Measurements from ENCODE around the gene COPRS. TPM values are rescaled to one million over a fixed set of nuclear protein-coding genes. Genes with fewer than 3 reads are reported as not detected.

The COPRS gene
- polyA plus RNA-seq, 1 of the 3 experiments (the other 2 are of a cell fraction) = 88.8 TPM

DNA sequence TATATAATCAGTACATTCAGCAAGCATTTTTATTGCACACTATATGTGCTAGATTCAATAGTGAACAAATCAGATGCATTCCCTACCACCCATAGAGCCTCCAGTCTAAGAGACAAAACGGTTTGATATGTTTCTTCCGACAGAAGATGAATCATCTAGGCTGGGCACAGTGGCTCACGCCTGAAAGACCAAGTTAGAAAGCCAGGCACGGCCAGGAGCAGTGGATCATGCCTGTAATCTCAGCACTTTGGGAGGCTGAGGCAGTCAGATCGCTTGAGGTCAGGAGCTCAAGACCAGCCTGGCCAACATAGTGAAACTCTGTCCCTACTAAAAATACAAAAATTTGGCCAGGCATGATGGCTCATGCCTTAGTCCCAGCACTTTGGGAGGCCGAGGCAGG, 18.3 kb upstream of the COPRS start:
- Histone ChIP-seq H3K9me3 (no peaks in the 10 kb centered on the region), H4K20me1 (ENCODE audit: insufficient read depth) (0 out of 2 replicates have a peak, but pooled peaks cover 4% of the 10 kb centered on the region), H3K4me3 (ENCODE audit: low read depth in 2 of 2, low read length in 1 of 2) (no peak overlapping the region), H3K4me1 (ENCODE audit: control insufficient read depth in 1 of 2, insufficient read depth in 2 of 2, low read depth in 1 of 2, low read length in 1 of 2) (no peaks in the 10 kb centered on the region), H3K27me3 (ENCODE audit: insufficient read depth) (no peaks in the 10 kb centered on the region), H3K4me2 (no peak overlapping the region), H3K9ac (no peak overlapping the region), H3K9me2 (no peaks in the 10 kb centered on the region), H2AFZ (ENCODE audit: low read depth) (no peak overlapping the region), H3K27ac (ENCODE audit: low read depth in 2 of 2, low read length in 1 of 2) (peak overlapping the region in 1 of 2 experiments; percentile 50; a peak in 1 of 4 replicates), H3K36me3 (replicated peaks in 1 of 2; ENCODE audit: control insufficient read depth in 1 of 2, insufficient read depth in 2 of 2, low read length in 1 of 2) (peaks cover 33 to 78% of the 10 kb centered on the region in 2 experiments), H3F3A (replicated peaks; ENCODE audit: insufficient read depth) (peaks cover 22% of the 10 kb centered on the region), H3K79me2 (ENCODE audit: insufficient read depth) (0 out of 2 replicates have a peak, but pooled peaks cover 4% of the 10 kb centered on the region)
- WGBS (ENCODE audit: low lambda C conversion rate) = 96% methylated on average over 6 of the region's 6 CpGs
- ChIA-PET CTCF (no interaction called here), POLR2A (no interaction called here)
- TF ChIP-seq MEF2A (IDR thresholded peaks at IDR 0.05; ENCODE audit: borderline replicate concordance, low read depth) = no peak
- no peak for TF ChIP-seq RXRA (IDR thresholded peaks at IDR 0.05; ENCODE audit: borderline replicate concordance, low read depth)
- TF ChIP-seq GABPA (IDR thresholded peaks at IDR 0.05; ENCODE audit: low read depth) = no peak
- no peak for TF ChIP-seq RCOR1 (IDR thresholded peaks at IDR 0.05; ENCODE audit: low read length)
- TF ChIP-seq FOSL2 (IDR thresholded peaks at IDR 0.05; ENCODE audit: borderline replicate concordance, low read depth) = no peak
- no peak for TF ChIP-seq CHD2 (IDR thresholded peaks at IDR 0.05; ENCODE audit: low read length, partially characterized antibody)
- no peak for TF ChIP-seq POLR2AphosphoS5 (IDR thresholded peaks at IDR 0.05; ENCODE audit: low read depth, low read length)
- TF ChIP-seq RFX5 (IDR thresholded peaks at IDR 0.05; ENCODE audit: low read length) = no peak
- no peak for TF ChIP-seq TAF1 (IDR thresholded peaks at IDR 0.05; ENCODE audit: borderline replicate concordance, low read depth, low read length)
- no peak for TF ChIP-seq JUND (IDR thresholded peaks at IDR 0.05)
- TF ChIP-seq, protein P1, sequence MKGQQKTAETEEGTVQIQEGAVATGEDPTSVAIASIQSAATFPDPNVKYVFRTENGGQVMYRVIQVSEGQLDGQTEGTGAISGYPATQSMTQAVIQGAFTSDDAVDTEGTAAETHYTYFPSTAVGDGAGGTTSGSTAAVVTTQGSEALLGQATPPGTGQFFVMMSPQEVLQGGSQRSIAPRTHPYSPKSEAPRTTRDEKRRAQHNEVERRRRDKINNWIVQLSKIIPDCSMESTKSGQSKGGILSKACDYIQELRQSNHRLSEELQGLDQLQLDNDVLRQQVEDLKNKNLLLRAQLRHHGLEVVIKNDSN (IDR thresholded peaks at IDR 0.05; ENCODE audit: borderline replicate concordance, low read depth) = no peak
- TF ChIP-seq ELF1 (IDR thresholded peaks at IDR 0.05) = no peak
- TF ChIP-seq, protein P2, sequence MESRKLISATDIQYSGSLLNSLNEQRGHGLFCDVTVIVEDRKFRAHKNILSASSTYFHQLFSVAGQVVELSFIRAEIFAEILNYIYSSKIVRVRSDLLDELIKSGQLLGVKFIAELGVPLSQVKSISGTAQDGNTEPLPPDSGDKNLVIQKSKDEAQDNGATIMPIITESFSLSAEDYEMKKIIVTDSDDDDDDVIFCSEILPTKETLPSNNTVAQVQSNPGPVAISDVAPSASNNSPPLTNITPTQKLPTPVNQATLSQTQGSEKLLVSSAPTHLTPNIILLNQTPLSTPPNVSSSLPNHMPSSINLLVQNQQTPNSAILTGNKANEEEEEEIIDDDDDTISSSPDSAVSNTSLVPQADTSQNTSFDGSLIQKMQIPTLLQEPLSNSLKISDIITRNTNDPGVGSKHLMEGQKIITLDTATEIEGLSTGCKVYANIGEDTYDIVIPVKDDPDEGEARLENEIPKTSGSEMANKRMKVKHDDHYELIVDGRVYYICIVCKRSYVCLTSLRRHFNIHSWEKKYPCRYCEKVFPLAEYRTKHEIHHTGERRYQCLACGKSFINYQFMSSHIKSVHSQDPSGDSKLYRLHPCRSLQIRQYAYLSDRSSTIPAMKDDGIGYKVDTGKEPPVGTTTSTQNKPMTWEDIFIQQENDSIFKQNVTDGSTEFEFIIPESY (IDR thresholded peaks at IDR 0.05; ENCODE audit: borderline replicate concordance, low read depth) = no peak
- no peak for DNase-seq

DNA sequence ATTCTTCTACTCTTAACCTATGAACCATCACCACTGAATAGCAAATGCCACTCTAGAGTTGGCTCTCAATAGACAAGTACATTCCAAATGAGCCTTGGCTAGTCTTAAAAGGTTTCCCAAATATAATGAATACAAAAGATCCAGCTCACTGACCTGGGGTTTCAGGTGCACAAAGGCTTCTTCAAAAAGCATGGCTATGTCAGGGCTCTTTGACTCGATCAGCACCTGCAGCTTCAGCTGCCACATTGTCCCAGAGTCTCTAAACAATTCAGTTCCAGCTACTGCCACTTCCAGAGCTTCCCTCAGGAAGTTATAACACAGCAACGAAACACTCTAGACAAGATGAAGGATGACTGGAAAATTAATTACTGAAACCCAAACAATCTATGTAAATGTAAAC, 16.0 kb upstream of the COPRS start:
- no peaks in the 10 kb centered on the region for H3K9me2 ChIP-seq
- no peak overlapping the region for H3K27ac ChIP-seq (ENCODE audit: low read depth in 2 of 2, low read length in 1 of 2)
- ChIA-PET POLR2A (no interaction called here), CTCF (interaction anchor here (1.1 kb wide), 1 partner anchor 15 kb away, joined by 5 read pairs; no protein-coding TSS in a partner anchor)
- H2AFZ ChIP-seq (ENCODE audit: low read depth) = no peak overlapping the region
- no peaks in the 10 kb centered on the region for H3K9me3 ChIP-seq
- TF ChIP-seq, protein P3, sequence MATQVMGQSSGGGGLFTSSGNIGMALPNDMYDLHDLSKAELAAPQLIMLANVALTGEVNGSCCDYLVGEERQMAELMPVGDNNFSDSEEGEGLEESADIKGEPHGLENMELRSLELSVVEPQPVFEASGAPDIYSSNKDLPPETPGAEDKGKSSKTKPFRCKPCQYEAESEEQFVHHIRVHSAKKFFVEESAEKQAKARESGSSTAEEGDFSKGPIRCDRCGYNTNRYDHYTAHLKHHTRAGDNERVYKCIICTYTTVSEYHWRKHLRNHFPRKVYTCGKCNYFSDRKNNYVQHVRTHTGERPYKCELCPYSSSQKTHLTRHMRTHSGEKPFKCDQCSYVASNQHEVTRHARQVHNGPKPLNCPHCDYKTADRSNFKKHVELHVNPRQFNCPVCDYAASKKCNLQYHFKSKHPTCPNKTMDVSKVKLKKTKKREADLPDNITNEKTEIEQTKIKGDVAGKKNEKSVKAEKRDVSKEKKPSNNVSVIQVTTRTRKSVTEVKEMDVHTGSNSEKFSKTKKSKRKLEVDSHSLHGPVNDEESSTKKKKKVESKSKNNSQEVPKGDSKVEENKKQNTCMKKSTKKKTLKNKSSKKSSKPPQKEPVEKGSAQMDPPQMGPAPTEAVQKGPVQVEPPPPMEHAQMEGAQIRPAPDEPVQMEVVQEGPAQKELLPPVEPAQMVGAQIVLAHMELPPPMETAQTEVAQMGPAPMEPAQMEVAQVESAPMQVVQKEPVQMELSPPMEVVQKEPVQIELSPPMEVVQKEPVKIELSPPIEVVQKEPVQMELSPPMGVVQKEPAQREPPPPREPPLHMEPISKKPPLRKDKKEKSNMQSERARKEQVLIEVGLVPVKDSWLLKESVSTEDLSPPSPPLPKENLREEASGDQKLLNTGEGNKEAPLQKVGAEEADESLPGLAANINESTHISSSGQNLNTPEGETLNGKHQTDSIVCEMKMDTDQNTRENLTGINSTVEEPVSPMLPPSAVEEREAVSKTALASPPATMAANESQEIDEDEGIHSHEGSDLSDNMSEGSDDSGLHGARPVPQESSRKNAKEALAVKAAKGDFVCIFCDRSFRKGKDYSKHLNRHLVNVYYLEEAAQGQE (IDR thresholded peaks at IDR 0.05; ENCODE audit: low read depth, low read length) = no peak
- TF ChIP-seq TAF1 (IDR thresholded peaks at IDR 0.05; ENCODE audit: borderline replicate concordance, low read depth, low read length) (no peak), JUND (IDR thresholded peaks at IDR 0.05) (no peak)
- TF ChIP-seq, protein P4, sequence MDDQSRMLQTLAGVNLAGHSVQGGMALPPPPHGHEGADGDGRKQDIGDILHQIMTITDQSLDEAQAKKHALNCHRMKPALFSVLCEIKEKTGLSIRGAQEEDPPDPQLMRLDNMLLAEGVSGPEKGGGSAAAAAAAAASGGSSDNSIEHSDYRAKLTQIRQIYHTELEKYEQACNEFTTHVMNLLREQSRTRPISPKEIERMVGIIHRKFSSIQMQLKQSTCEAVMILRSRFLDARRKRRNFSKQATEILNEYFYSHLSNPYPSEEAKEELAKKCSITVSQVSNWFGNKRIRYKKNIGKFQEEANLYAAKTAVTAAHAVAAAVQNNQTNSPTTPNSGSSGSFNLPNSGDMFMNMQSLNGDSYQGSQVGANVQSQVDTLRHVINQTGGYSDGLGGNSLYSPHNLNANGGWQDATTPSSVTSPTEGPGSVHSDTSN (IDR thresholded peaks at IDR 0.05) = no peak
- no peak for DNase-seq
- peaks cover 23% of the 10 kb centered on the region for H3F3A ChIP-seq (replicated peaks; ENCODE audit: insufficient read depth)
- H3K9ac ChIP-seq = no peak overlapping the region
- 91% methylated on average over 2 of the region's 2 CpGs for WGBS (ENCODE audit: low lambda C conversion rate)
- H4K20me1 ChIP-seq (ENCODE audit: insufficient read depth) = 0 out of 2 replicates have a peak, but pooled peaks cover 4% of the 10 kb centered on the region
- no peak overlapping the region for H3K4me3 ChIP-seq (ENCODE audit: low read depth in 2 of 2, low read length in 1 of 2)
- H3K4me1 ChIP-seq (ENCODE audit: control insufficient read depth in 1 of 2, insufficient read depth in 2 of 2, low read depth in 1 of 2, low read length in 1 of 2) = no peaks in the 10 kb centered on the region
- H3K36me3 ChIP-seq (replicated peaks in 1 of 2; ENCODE audit: control insufficient read depth in 1 of 2, insufficient read depth in 2 of 2, low read length in 1 of 2) = peaks cover 32 to 91% of the 10 kb centered on the region in 2 experiments
- H3K27me3 ChIP-seq (ENCODE audit: insufficient read depth) = no peaks in the 10 kb centered on the region
- no peak overlapping the region for H3K4me2 ChIP-seq
- H3K79me2 ChIP-seq (ENCODE audit: insufficient read depth) = peaks cover 4% of the 10 kb centered on the region; the same call in 1 of the 2 replicates
